Measurements from ENCODE around the gene IFITM5.

DNA sequence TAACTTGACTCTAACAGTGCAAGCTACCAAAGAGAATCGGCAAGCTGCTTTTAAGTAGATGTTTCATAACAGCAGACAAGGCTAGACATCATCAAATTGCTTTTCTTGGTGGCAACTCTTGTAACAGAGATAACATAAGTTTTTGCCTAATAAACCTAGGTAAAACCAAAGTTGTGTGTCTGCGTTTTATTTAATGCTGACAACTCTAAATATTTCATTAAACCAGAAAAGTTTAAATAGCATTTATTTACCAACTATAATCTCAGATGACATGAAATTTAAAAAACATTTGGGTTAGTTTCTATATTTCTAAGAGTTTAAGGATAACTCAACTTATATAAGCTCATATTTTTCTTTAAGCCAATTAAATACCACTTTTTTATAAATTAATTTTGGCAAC lies 40.6 kb upstream of the IFITM5 start:
- TF ChIP-seq EZH2 (IDR thresholded peaks at IDR 0.05; ENCODE audit: low read depth, low read length, severe bottlenecking) (no peak), POLR2AphosphoS5 (IDR thresholded peaks at IDR 0.05; ENCODE audit: low read depth, low read length) (no peak), EP300 (IDR thresholded peaks at IDR 0.05; ENCODE audit: borderline replicate concordance in 1 of 2, low read depth in 2 of 2, low read length in 2 of 2) (no peak), POLR2A (IDR thresholded peaks at IDR 0.05; ENCODE audit: control extremely low read depth in 1 of 2, low read depth in 2 of 2, low read length in 2 of 2) (no peak), EGR1 (IDR thresholded peaks at IDR 0.05; ENCODE audit: borderline replicate concordance, low read depth, low read length) (no peak)
- TF ChIP-seq, protein P1, sequence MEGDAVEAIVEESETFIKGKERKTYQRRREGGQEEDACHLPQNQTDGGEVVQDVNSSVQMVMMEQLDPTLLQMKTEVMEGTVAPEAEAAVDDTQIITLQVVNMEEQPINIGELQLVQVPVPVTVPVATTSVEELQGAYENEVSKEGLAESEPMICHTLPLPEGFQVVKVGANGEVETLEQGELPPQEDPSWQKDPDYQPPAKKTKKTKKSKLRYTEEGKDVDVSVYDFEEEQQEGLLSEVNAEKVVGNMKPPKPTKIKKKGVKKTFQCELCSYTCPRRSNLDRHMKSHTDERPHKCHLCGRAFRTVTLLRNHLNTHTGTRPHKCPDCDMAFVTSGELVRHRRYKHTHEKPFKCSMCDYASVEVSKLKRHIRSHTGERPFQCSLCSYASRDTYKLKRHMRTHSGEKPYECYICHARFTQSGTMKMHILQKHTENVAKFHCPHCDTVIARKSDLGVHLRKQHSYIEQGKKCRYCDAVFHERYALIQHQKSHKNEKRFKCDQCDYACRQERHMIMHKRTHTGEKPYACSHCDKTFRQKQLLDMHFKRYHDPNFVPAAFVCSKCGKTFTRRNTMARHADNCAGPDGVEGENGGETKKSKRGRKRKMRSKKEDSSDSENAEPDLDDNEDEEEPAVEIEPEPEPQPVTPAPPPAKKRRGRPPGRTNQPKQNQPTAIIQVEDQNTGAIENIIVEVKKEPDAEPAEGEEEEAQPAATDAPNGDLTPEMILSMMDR (IDR thresholded peaks at IDR 0.05; ENCODE audit: control extremely low read depth in 1 of 3, insufficient read depth in 1 of 3, low read depth in 1 of 3, low read length in 3 of 3), result no peak
- TF ChIP-seq, protein P2, sequence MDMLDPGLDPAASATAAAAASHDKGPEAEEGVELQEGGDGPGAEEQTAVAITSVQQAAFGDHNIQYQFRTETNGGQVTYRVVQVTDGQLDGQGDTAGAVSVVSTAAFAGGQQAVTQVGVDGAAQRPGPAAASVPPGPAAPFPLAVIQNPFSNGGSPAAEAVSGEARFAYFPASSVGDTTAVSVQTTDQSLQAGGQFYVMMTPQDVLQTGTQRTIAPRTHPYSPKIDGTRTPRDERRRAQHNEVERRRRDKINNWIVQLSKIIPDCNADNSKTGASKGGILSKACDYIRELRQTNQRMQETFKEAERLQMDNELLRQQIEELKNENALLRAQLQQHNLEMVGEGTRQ (IDR thresholded peaks at IDR 0.05; ENCODE audit: low read length), result no peak
- TF ChIP-seq, protein P3, sequence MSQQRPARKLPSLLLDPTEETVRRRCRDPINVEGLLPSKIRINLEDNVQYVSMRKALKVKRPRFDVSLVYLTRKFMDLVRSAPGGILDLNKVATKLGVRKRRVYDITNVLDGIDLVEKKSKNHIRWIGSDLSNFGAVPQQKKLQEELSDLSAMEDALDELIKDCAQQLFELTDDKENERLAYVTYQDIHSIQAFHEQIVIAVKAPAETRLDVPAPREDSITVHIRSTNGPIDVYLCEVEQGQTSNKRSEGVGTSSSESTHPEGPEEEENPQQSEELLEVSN (IDR thresholded peaks at IDR 0.05), result no peak
